SHP77 treated with DMSO at 0.1 percent for 48 hours (cell line): Measurements from ENCODE around the gene ADAMTS13.

Experiments
- DNase-seq: peaks from one replicate; lab custom pipeline; 2025; lab: John Stamatoyannopoulos, UW

Gene ADAMTS13

GRCh38 chr9:133490865-133491655 is 68.9 kb downstream of the ADAMTS13 start:
- DNase-seq, result no peak

- DNase-seq, result no peak
Measured at GRCh38 chr9:133491656-133491925, 69.4 kb downstream of the ADAMTS13 start.

GRCh38 chr9:133492061-133493021 is 70.2 kb downstream of the ADAMTS13 start:
- DNase-seq, result no peak

- no peak for DNase-seq
Measured at GRCh38 chr9:133493428-133493827, 71.3 kb downstream of the ADAMTS13 start.

GRCh38 chr9:133493845-133494540 is 71.8 kb downstream of the ADAMTS13 start:
- DNase-seq, result no peak

GRCh38 chr9:133494636-133495326 is 72.6 kb downstream of the ADAMTS13 start:
- DNase-seq, result no peak

- DNase-seq, result no peak
Measured at GRCh38 chr9:133495327-133496293, 73.4 kb downstream of the ADAMTS13 start.

- DNase-seq, result no peak
Measured at GRCh38 chr9:133496861-133497842, 75.0 kb downstream of the ADAMTS13 start.

GRCh38 chr9:133499132-133499891 is 77.1 kb downstream of the ADAMTS13 start:
- DNase-seq, result no peak

- DNase-seq, result no peak
Measured at GRCh38 chr9:133499892-133500270, 77.7 kb downstream of the ADAMTS13 start.

GRCh38 chr9:133502112-133502511 is 79.9 kb downstream of the ADAMTS13 start:
- no peak for DNase-seq

GRCh38 chr9:133505186-133505830 is 83.1 kb downstream of the ADAMTS13 start:
- DNase-seq, result no peak

- DNase-seq, result no peak
Measured at GRCh38 chr9:133505901-133506652, 83.9 kb downstream of the ADAMTS13 start.

GRCh38 chr9:133506653-133507038 is 84.5 kb downstream of the ADAMTS13 start:
- DNase-seq, result peak; percentile 57

GRCh38 chr9:133507246-133507965 is 85.2 kb downstream of the ADAMTS13 start:
- no peak for DNase-seq

GRCh38 chr9:133508046-133508445 is 85.9 kb downstream of the ADAMTS13 start:
- no peak for DNase-seq
